Ascending aorta (tissue), 2 donors: ENCODE results near the gene STXBP6. TPM values are rescaled to one million over a fixed set of nuclear protein-coding genes. Genes with fewer than 3 reads are reported as not detected.

ENCODE experiments used
- DNase-seq, 2 donors: peaks; one replicate each; pipeline ENCODE4 v3.0.0-alpha.2; 2019; ENCODE audit warnings: low spot score in 2 of 2
- H3K27ac ChIP-seq, 2 donors: fragments of 200-600 bp; sonication (generic); one replicate each; pipeline ENCODE4 v1.5.1; 2016 to 2017; ENCODE audit warnings: mild to moderate bottlenecking in 1 of 2
- H3K27me3 ChIP-seq: fragments of 200-600 bp; sonication (generic); one replicate; pipeline ENCODE4 v1.5.1; 2017
- H3K36me3 ChIP-seq, 2 donors: fragments of 200-600 bp; sonication (generic); one replicate each; pipeline ENCODE4 v1.5.1; 2016
- H3K4me1 ChIP-seq, 2 donors: fragments of 200-600 bp; sonication (generic); one replicate each; pipeline ENCODE4 v1.5.1; 2016 to 2017; ENCODE audit warnings: mild to moderate bottlenecking in 1 of 2
- H3K4me3 ChIP-seq, 2 donors: fragments of 200-600 bp; sonication (generic); one replicate each; pipeline ENCODE4 v1.5.1; 2016 to 2017; ENCODE audit warnings: mild to moderate bottlenecking in 1 of 2
- H3K9me3 ChIP-seq, 2 donors: fragments of 200-600 bp; sonication (generic); one replicate each; pipeline ENCODE4 v1.5.1; 2016
- CTCF ChIP-seq, 3 experiments: fragments of 200-600 bp in 2 of 3; fragments of 450-650 bp in 1 of 3; sonication (generic) in 2 of 3; IDR thresholded peaks; one replicate each; pipeline ENCODE4 v1.5.1; 2016 to 2019; ENCODE audit warnings: antibody characterized with exemption in 3 of 3, mild to moderate bottlenecking in 1 of 3, moderate library complexity in 1 of 3
- intact Hi-C: fragments of 100-400 bp; cut with DNase I; formaldehyde crosslinking; loops from one replicate; pipeline ENCODE4 v1.15.1; 2023
- total RNA-seq: library from RNA; depleted of rRNA; stranded (reverse); fragments of >200 nt; gene quantifications from one replicate; pipeline ENCODE4 v1.1.0, GENCODE V29; 2016

STXBP6 gene
- total RNA-seq, 1 donor from 2014 or later = 0.21 TPM

DNA sequence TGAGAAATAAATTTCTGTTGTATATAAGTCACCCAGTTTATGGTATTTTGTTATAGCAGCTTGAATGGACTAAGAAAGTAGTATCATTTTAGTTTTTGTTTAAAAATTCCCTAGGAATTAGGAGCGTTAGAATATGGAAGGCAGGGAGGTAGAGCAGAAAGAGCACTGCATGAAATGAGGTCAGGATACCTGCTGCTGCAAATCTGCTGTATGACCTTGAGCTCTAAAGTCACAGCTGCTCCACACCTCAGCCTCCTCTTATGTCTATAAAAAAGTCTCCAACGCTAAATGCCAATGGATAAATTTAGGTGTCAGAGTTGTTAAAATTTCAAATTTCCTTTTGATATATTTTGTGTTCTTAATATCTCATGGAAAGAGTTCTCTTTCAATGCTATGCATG, 235.0 kb downstream of the STXBP6 start:
- TF ChIP-seq CTCF (IDR thresholded peaks at IDR 0.05) = no peak
- no peaks in the 10 kb centered on the region for H3K27me3 ChIP-seq
- no peaks in the 10 kb centered on the region for H3K4me1 ChIP-seq
- DNase-seq = no peak
- no peak overlapping the region for H3K27ac ChIP-seq
- H3K4me3 ChIP-seq = no peak overlapping the region
- intact Hi-C loops = no loop called here
- no peaks in the 10 kb centered on the region for H3K9me3 ChIP-seq
- no peaks in the 10 kb centered on the region for H3K36me3 ChIP-seq

GRCh38 chr14:24814346-24814745, 235.6 kb downstream of the STXBP6 start:
- Histone ChIP-seq H3K27me3 (no peaks in the 10 kb centered on the region), H3K9me3 (no peaks in the 10 kb centered on the region), H3K36me3 (no peaks in the 10 kb centered on the region), H3K27ac (no peak overlapping the region), H3K4me3 (no peak overlapping the region), H3K4me1 (no peaks in the 10 kb centered on the region)
- no peak for TF ChIP-seq CTCF (IDR thresholded peaks at IDR 0.05)
- no peak for DNase-seq
- intact Hi-C loops = no loop called here

- DNase-seq = no peak
These were observed 236.1 kb downstream of the STXBP6 start for GRCh38 chr14:24813819-24814259.

DNA sequence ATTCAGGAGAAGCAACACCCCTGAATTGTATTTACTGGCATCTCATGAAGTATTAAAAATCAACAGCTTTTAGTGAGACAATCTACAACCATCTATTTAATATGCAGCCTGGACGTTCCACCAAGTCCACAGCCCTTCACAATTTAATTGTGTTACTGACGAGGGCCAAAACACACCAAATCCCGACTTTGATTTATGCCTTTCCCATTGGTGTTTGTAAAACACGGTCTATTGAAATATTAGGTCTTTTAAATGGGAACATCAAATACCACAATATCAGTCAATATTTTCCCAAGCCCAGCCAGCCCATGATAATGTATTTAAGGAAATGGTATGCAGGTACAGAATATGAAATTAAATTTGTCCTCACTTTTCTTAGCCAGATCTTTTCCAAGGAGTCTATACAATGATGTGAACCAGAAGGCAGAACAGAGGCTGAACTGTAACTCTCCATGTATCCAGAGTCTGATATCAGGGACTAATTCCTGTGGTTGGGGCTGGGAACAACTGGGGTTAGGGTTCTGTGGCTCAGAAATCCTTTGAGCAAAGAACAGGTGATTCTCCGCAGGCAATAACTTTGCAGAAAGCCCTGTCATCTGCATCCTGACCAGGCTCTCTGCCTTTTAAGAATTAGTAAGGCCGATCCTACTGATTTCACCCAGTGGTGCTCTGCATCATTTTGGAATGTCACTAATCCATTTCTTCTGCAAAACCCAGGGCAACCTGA, 236.7 kb downstream of the STXBP6 start:
- H3K9me3 ChIP-seq = no peaks in the 10 kb centered on the region
- DNase-seq = no peak
- H3K27ac ChIP-seq = no peak overlapping the region
- no peaks in the 10 kb centered on the region for H3K4me1 ChIP-seq
- no peaks in the 10 kb centered on the region for H3K36me3 ChIP-seq
- TF ChIP-seq CTCF (IDR thresholded peaks at IDR 0.05) = no peak
- no peak overlapping the region for H3K4me3 ChIP-seq
- intact Hi-C loops = no loop called here
- H3K27me3 ChIP-seq = no peaks in the 10 kb centered on the region

More at GRCh38 chr14:24813819-24814259, 236.1 kb downstream of the STXBP6 start:
- Histone ChIP-seq H3K4me1 (no peaks in the 10 kb centered on the region), H3K27ac (no peak overlapping the region), H3K9me3 (no peaks in the 10 kb centered on the region), H3K4me3 (no peak overlapping the region), H3K27me3 (no peaks in the 10 kb centered on the region), H3K36me3 (no peaks in the 10 kb centered on the region)
- intact Hi-C loops = no loop called here
- no peak for TF ChIP-seq CTCF (IDR thresholded peaks at IDR 0.05)

GRCh38 chr14:24809135-24809534, 240.8 kb downstream of the STXBP6 start:
- DNase-seq = no peak
- Histone ChIP-seq H3K4me1 (no peaks in the 10 kb centered on the region), H3K27ac (no peak overlapping the region), H3K27me3 (no peaks in the 10 kb centered on the region), H3K4me3 (no peak overlapping the region), H3K36me3 (no peaks in the 10 kb centered on the region), H3K9me3 (no peaks in the 10 kb centered on the region)
- intact Hi-C loops = loop anchor here (5.0 kb wide), 2 partner anchors 323 to 343 kb away; no protein-coding TSS in a partner anchor
- no peak for TF ChIP-seq CTCF (IDR thresholded peaks at IDR 0.05)
